H1 (cell line): Measurements from ENCODE around the gene TYRO3. TPM values are rescaled to one million over a fixed set of nuclear protein-coding genes. Genes with fewer than 3 reads are reported as not detected.

ENCODE experiments used
- CTCF ChIA-PET: fragments of 300-600 bp; sonication (Branson Sonifier 250); formaldehyde crosslinking; loops from one replicate; lab custom pipeline; 2021; ENCODE audit not compliant: partially characterized antibody; lab: Charles Lee
- POLR2A ChIA-PET: fragments of 300-600 bp; sonication (Branson Sonifier 250); formaldehyde crosslinking; loops from one replicate; lab custom pipeline; 2021; ENCODE audit warnings: inconsistent platforms; ENCODE audit not compliant: partially characterized antibody; lab: Charles Lee
- DNase-seq, 2 experiments: peaks; one replicate each; pipeline versions ENCODE4 v3.0.0 to v3.0.0-alpha.2; 2010 to 2022; ENCODE audit warnings: low spot score in 2 of 2, low read depth in 1 of 2, mixed read lengths in 1 of 2
- FAIRE-seq: peaks from 2 replicates; lab custom pipeline; 2011; peaks lifted over from hg19 to GRCh38; lab: Jason Lieb, UNC
- H2AFZ ChIP-seq: 2 replicates; pipeline ENCODE4 v1.8.1; 2012; ENCODE audit warnings: low read length, inconsistent platforms
- H2AK5ac ChIP-seq: 2 replicates; pipeline ENCODE4 v1.6.1; 2013; ENCODE audit warnings: low read depth, low read length
- H2BK120ac ChIP-seq: replicated peaks from 2 replicates; pipeline ENCODE3; 2013; ENCODE audit warnings: low read depth, low read length, inconsistent platforms
- H2BK12ac ChIP-seq: 2 replicates; pipeline ENCODE4 v1.6.1; 2013; ENCODE audit warnings: low read depth, low read length
- H2BK15ac ChIP-seq: 2 replicates; pipeline ENCODE4 v1.6.1; 2013; ENCODE audit warnings: low read length
- H2BK20ac ChIP-seq: 2 replicates; pipeline ENCODE4 v1.6.1; 2013; ENCODE audit warnings: low read length
- H2BK5ac ChIP-seq: 2 replicates; pipeline ENCODE4 v1.6.1; 2013; ENCODE audit warnings: low read depth, low read length
- H3K14ac ChIP-seq: 2 replicates; pipeline ENCODE4 v1.6.1; 2013; ENCODE audit warnings: inconsistent platforms; ENCODE audit not compliant: insufficient read length
- H3K18ac ChIP-seq: 2 replicates; pipeline ENCODE4 v1.6.1; 2013; ENCODE audit warnings: low read length; ENCODE audit errors: extremely low read depth
- H3K23ac ChIP-seq: 2 replicates; pipeline ENCODE4 v1.6.1; 2013; ENCODE audit warnings: inconsistent platforms; ENCODE audit not compliant: insufficient read length
- H3K23me2 ChIP-seq: 2 replicates; pipeline ENCODE4 v1.6.1; 2013; ENCODE audit warnings: low read depth, low read length
- H3K27ac ChIP-seq: 2 replicates; pipeline ENCODE4 v1.6.1; 2011; ENCODE audit warnings: low read depth, low read length, inconsistent platforms
- H3K27me3 ChIP-seq, 4 experiments: replicated peaks in 1 of 4; 1 replicate in 1 of 4; 2 replicates in 3 of 4; pipeline versions ENCODE4 v1.6.1 to v1.8.1; 2011 to 2013; ENCODE audit warnings: low read length in 3 of 4, mild to moderate bottlenecking in 3 of 4, inconsistent platforms in 2 of 4, mixed read lengths in 2 of 4, moderate library complexity in 1 of 4; ENCODE audit not compliant: control insufficient read depth in 3 of 4, insufficient read depth in 3 of 4; ENCODE audit errors: extremely low read depth in 1 of 4
- H3K36me3 ChIP-seq, 4 experiments: 2 replicates each; pipeline versions ENCODE4 v1.6.1 to v1.8.1; 2011 to 2013; ENCODE audit warnings: mild to moderate bottlenecking in 4 of 4, low read length in 3 of 4, moderate library complexity in 2 of 4, control low read depth in 1 of 4, inconsistent platforms in 1 of 4; ENCODE audit not compliant: insufficient read depth in 4 of 4, control insufficient read depth in 2 of 4
- H3K4ac ChIP-seq: replicated peaks from 2 replicates; pipeline ENCODE3; 2013; ENCODE audit warnings: low read length, low read depth, mixed read lengths, inconsistent platforms; ENCODE audit not compliant: insufficient read length
- H3K4me1 ChIP-seq, 4 experiments: replicated peaks in 1 of 4; 1 replicate in 1 of 4; 2 replicates in 3 of 4; pipeline versions ENCODE4 v1.6.1 to v1.8.1; 2011 to 2013; ENCODE audit warnings: low read length in 3 of 4, inconsistent platforms in 2 of 4, mixed read lengths in 1 of 4; ENCODE audit not compliant: insufficient read depth in 4 of 4, control insufficient read depth in 3 of 4
- H3K4me2 ChIP-seq, 2 experiments: 2 replicates each; pipeline versions ENCODE4 v1.6.1 to v1.8.1; 2011 to 2013; ENCODE audit warnings: low read depth in 2 of 2, low read length in 2 of 2, control low read depth in 1 of 2, inconsistent platforms in 1 of 2, mild to moderate bottlenecking in 1 of 2; ENCODE audit not compliant: insufficient read depth in 1 of 2
- H3K4me3 ChIP-seq, 4 experiments: fragments of 200-600, 300-600 bp in 1 of 4; sonication (generic), shearing (Covaris generic), sonication (Bioruptor Twin) in 1 of 4; 2 replicates each; pipeline versions ENCODE4 v1.5.1 to v1.8.1; 2011 to 2016; ENCODE audit warnings: low read length in 4 of 4, low read depth in 3 of 4, control low read depth in 2 of 4, inconsistent platforms in 2 of 4, mild to moderate bottlenecking in 2 of 4, mixed read lengths in 1 of 4, moderate library complexity in 1 of 4; ENCODE audit not compliant: insufficient read depth in 2 of 4; ENCODE audit errors: extremely low read depth in 1 of 4
- H3K56ac ChIP-seq: replicated peaks from 2 replicates; pipeline ENCODE3; 2013; ENCODE audit warnings: low read depth, mild to moderate bottlenecking, mixed read lengths, low read length, inconsistent platforms; ENCODE audit not compliant: insufficient read length
- H3K79me1 ChIP-seq: 2 replicates; pipeline ENCODE4 v1.6.1; 2013; ENCODE audit warnings: low read depth, low read length, control low read depth
- H3K79me2 ChIP-seq, 2 experiments: 2 replicates each; pipeline versions ENCODE4 v1.6.1 to v1.8.1; 2012 to 2013; ENCODE audit warnings: low read length in 2 of 2, mild to moderate bottlenecking in 2 of 2, inconsistent platforms in 1 of 2; ENCODE audit not compliant: insufficient read depth in 2 of 2, control insufficient read depth in 1 of 2
- H3K9ac ChIP-seq, 4 experiments: replicated peaks in 1 of 4; 1 replicate in 1 of 4; 2 replicates in 3 of 4; pipeline versions ENCODE4 v1.6.1 to v1.8.1; 2011 to 2013; ENCODE audit warnings: low read depth in 3 of 4, low read length in 3 of 4, control low read depth in 2 of 4, mild to moderate bottlenecking in 2 of 4, moderate library complexity in 2 of 4, inconsistent platforms in 1 of 4; ENCODE audit errors: extremely low read depth in 1 of 4
- H3K9me3 ChIP-seq, 2 experiments: 2 replicates each; pipeline versions ENCODE4 v1.6.1 to v1.8.1; 2012 to 2013; ENCODE audit warnings: mild to moderate bottlenecking in 2 of 2, moderate library complexity in 2 of 2, control low read depth in 1 of 2, inconsistent platforms in 1 of 2, low read depth in 1 of 2, low read length in 1 of 2, mixed read lengths in 1 of 2; ENCODE audit not compliant: insufficient read depth in 2 of 2
- H4K20me1 ChIP-seq, 2 experiments: replicated peaks in 1 of 2; 2 replicates each; pipeline versions ENCODE3 to v1.8.1; 2011 to 2013; ENCODE audit warnings: inconsistent platforms in 2 of 2, low read length in 2 of 2, mild to moderate bottlenecking in 1 of 2; ENCODE audit not compliant: insufficient read depth in 2 of 2, control insufficient read depth in 1 of 2
- H4K5ac ChIP-seq: 2 replicates; pipeline ENCODE4 v1.6.1; 2013; ENCODE audit warnings: low read length, low read depth, mixed read lengths, inconsistent platforms; ENCODE audit not compliant: insufficient read length
- H4K8ac ChIP-seq: 2 replicates; pipeline ENCODE4 v1.8.0; 2013; ENCODE audit warnings: mild to moderate bottlenecking, moderate library complexity, low read length, inconsistent platforms; ENCODE audit not compliant: insufficient read depth; ENCODE audit errors: extremely low read depth
- H4K91ac ChIP-seq: replicated peaks from 2 replicates; pipeline ENCODE3; 2013; ENCODE audit warnings: low read length, mixed read lengths, inconsistent platforms; ENCODE audit not compliant: insufficient read length
- BACH1 ChIP-seq: IDR thresholded peaks from 2 replicates; pipeline ENCODE4 v1.6.1; 2012; ENCODE audit warnings: low read length, improper control_type of control experiment
- CHD1 ChIP-seq: IDR thresholded peaks from 2 replicates; pipeline ENCODE4 v1.6.1; 2012; ENCODE audit warnings: low read depth, low read length, improper control_type of control experiment
- CREB1 ChIP-seq: IDR thresholded peaks from 2 replicates; pipeline ENCODE4 v1.6.1; 2012; ENCODE audit warnings: inconsistent platforms
- FOSL1 ChIP-seq: IDR thresholded peaks from 2 replicates; pipeline ENCODE4 v1.6.1; 2011; ENCODE audit warnings: mild to moderate bottlenecking, low read depth, low read length, moderate library complexity; ENCODE audit not compliant: insufficient read depth
- KDM1A ChIP-seq: fragments of 200-600, 300-600 bp; sonication (generic); IDR thresholded peaks from 2 replicates; pipeline ENCODE4 v1.7.1; 2016; ENCODE audit warnings: mild to moderate bottlenecking, low read length, borderline replicate concordance
- NANOG ChIP-seq: IDR thresholded peaks from 2 replicates; pipeline ENCODE4 v1.6.1; 2011; ENCODE audit warnings: low read length, low read depth, mild to moderate bottlenecking, inconsistent platforms; ENCODE audit not compliant: insufficient read depth, poor library complexity, severe bottlenecking
- SIRT6 ChIP-seq: IDR thresholded peaks from one replicate; pipeline ENCODE4 v1.7.1; 2012; ENCODE audit warnings: low read length, inconsistent platforms
- SP2 ChIP-seq: IDR thresholded peaks from 2 replicates; pipeline ENCODE4 v1.6.1; 2012; ENCODE audit warnings: mild to moderate bottlenecking, low read length, inconsistent platforms
- TBP ChIP-seq: IDR thresholded peaks from 2 replicates; pipeline ENCODE4 v1.6.1; 2011; ENCODE audit warnings: low read depth, low read length, improper control_type of control experiment
- WGBS, 2 experiments: shearing (Covaris generic) in 1 of 2; methylation state at CpG; one replicate each; pipeline versions ENCODE4 v1.1.6 to v1.1.7; 2013 to 2015; ENCODE audit warnings: low lambda C conversion rate in 2 of 2, mixed read lengths in 2 of 2, inconsistent platforms in 1 of 2, low coverage in 1 of 2, missing lambda C conversion rate in 1 of 2; ENCODE audit not compliant: insufficient replicate concordance in 2 of 2, insufficient coverage in 1 of 2, insufficient read length in 1 of 2; ENCODE audit errors: extremely low coverage in 1 of 2, missing lambda C conversion rate in 1 of 2; 5-methylcytosine and 5-hydroxymethylcytosine counted together
- polyA plus RNA-seq, 7 experiments: library from polyadenylated mRNA; depleted of rRNA in 3 of 7; stranded (reverse) in 5 of 7; unstranded in 2 of 7; fragments of >200 nt in 5 of 7; fragments of 200-250 nt in 2 of 7; gene quantifications; 1 replicate in 5 of 7; 2 replicates in 1 of 7; 4 replicates in 1 of 7; pipeline versions ENCODE4 v1.2.1 to v1.2.3, GENCODE V29; 2011 to 2013; ENCODE audit warnings: missing spikeins in 2 of 7, mixed read lengths in 2 of 7
- total RNA-seq: library from RNA; stranded (reverse); fragmentation: NEBNext Ultra II Directional; extraction: Animal tissue kit (Norgen Biotek cat#: 25700); gene quantifications from 2 replicates; pipeline ENCODE4 v1.2.1, GENCODE V29; 2021

TYRO3 gene
- total and polyA plus RNA-seq, 2 of the 8 experiments (the other 6 are each of a cell fraction or from before 2014, with no cell fraction given) = 82.7 to 98.8 TPM

- no peak overlapping the region for H2AK5ac ChIP-seq
- H3K18ac ChIP-seq = no peak overlapping the region
- no peaks in the 10 kb centered on the region for H3K9me3 ChIP-seq
- H3K23me2 ChIP-seq = no peaks in the 10 kb centered on the region
- FAIRE-seq (no peak), DNase-seq (no peak)
- ChIA-PET POLR2A (interaction anchor here (1.1 kb wide), 1 partner anchor 21 kb away, joined by 3 read pairs; no protein-coding TSS in a partner anchor), CTCF (interaction anchor here (1.9 kb wide), 1 partner anchor 67 kb away, joined by 4 read pairs; no protein-coding TSS in a partner anchor)
- H3K56ac ChIP-seq = no peak overlapping the region
- H3K79me2 ChIP-seq = no peaks in the 10 kb centered on the region
- no peak overlapping the region for H3K9ac ChIP-seq
- no peak overlapping the region for H3K4me2 ChIP-seq
- H4K20me1 ChIP-seq = peaks cover 1 to 2% of the 10 kb centered on the region in 2 experiments
- no peak overlapping the region for H4K91ac ChIP-seq
- no peak overlapping the region for H2BK20ac ChIP-seq
- TF ChIP-seq CREB1 = no peak
- no peak for TF ChIP-seq NANOG
- TF ChIP-seq TBP = no peak
- TF ChIP-seq KDM1A = no peak
- no peak for TF ChIP-seq FOSL1
- TF ChIP-seq SIRT6 = no peak
- no peak for TF ChIP-seq BACH1
- no peak for TF ChIP-seq CHD1
- TF ChIP-seq SP2 = no peak
- H2AFZ ChIP-seq = no peak overlapping the region
- H3K4me3 ChIP-seq = no peak overlapping the region
- H3K23ac ChIP-seq = no peak overlapping the region
- H3K4me1 ChIP-seq = no peaks in the 10 kb centered on the region
- no peak overlapping the region for H2BK12ac ChIP-seq
- H3K14ac ChIP-seq = no peak overlapping the region
- no peak overlapping the region for H2BK120ac ChIP-seq
- WGBS, 2 experiments = 95% methylated on average over 11 of the region's 11 CpGs; no CpG with 5 or more reads in 1 of the 2 experiments
- no peak overlapping the region for H4K8ac ChIP-seq
- H3K27me3 ChIP-seq = no peaks in the 10 kb centered on the region
- no peaks in the 10 kb centered on the region for H3K79me1 ChIP-seq
- no peak overlapping the region for H4K5ac ChIP-seq
- no peak overlapping the region for H3K27ac ChIP-seq
- peaks cover 11 to 46% (median 35%) of the 10 kb centered on the region in 4 experiments for H3K36me3 ChIP-seq
- no peak overlapping the region for H2BK15ac ChIP-seq
- no peak overlapping the region for H3K4ac ChIP-seq
- no peak overlapping the region for H2BK5ac ChIP-seq
Measured at GRCh38 chr15:41536866-41537265, 22.1 kb upstream of the TYRO3 start.
